GM23338 (cell line): ENCODE measurements around the gene PTCD3.

ENCODE experiments used
- CREB1 ChIP-seq: fragments of 250-450 bp; sonication (Bioruptor Pico); IDR thresholded peaks from 2 replicates; pipeline ENCODE4 v1.5.0; 2020; ENCODE audit warnings: low read depth, mild to moderate bottlenecking, moderate library complexity
- CTCF ChIP-seq, 2 experiments: fragments of 200-600 bp in 1 of 2; sonication (generic) in 1 of 2; conservative IDR thresholded peaks; 2 replicates each; pipeline versions ENCODE4 v1.5.1 to v1.6.1; 2016 to 2017; ENCODE audit warnings: antibody characterized with exemption in 2 of 2, low read depth in 2 of 2, mild to moderate bottlenecking in 2 of 2, moderate library complexity in 1 of 2
- ETS1 ChIP-seq: IDR thresholded peaks from 2 replicates; pipeline ENCODE4 v1.6.1; 2016; ENCODE audit warnings: antibody characterized with exemption
- EZH2 ChIP-seq: fragments of 200-600 bp; sonication (generic); IDR thresholded peaks from one replicate; pipeline ENCODE4 v1.8.0; 2017; ENCODE audit warnings: antibody characterized with exemption, mild to moderate bottlenecking, low read depth; ENCODE audit not compliant: unreplicated experiment
- EZH2phosphoT487 ChIP-seq: fragments of 200-600 bp; sonication (generic); IDR thresholded peaks from one replicate; pipeline ENCODE4 v1.8.1; 2018; ENCODE audit warnings: antibody characterized with exemption; ENCODE audit not compliant: unreplicated experiment
- JUNB ChIP-seq: IDR thresholded peaks from one replicate; pipeline ENCODE4 v1.6.1; 2016; ENCODE audit warnings: antibody characterized with exemption; ENCODE audit not compliant: unreplicated experiment
- POLR2AphosphoS5 ChIP-seq: IDR thresholded peaks from 2 replicates; pipeline ENCODE4 v1.6.1; 2016; ENCODE audit warnings: antibody characterized with exemption, low read depth
- REST ChIP-seq: IDR thresholded peaks from one replicate; pipeline ENCODE4 v1.6.1; 2018; ENCODE audit warnings: antibody characterized with exemption; ENCODE audit not compliant: unreplicated experiment
- STAT1 ChIP-seq: IDR thresholded peaks from one replicate; pipeline ENCODE4 v1.6.1; 2016; ENCODE audit warnings: antibody characterized with exemption; ENCODE audit not compliant: unreplicated experiment
- ZNF114 ChIP-seq: fragments of 250-450 bp; sonication (Bioruptor Pico); IDR thresholded peaks from 2 replicates; pipeline ENCODE4 v1.5.0; 2020; ENCODE audit warnings: mild to moderate bottlenecking, moderate library complexity
- ZNF331 ChIP-seq: fragments of 250-450 bp; sonication (Bioruptor Pico); IDR thresholded peaks from 2 replicates; pipeline ENCODE4 v1.5.0; 2020; ENCODE audit warnings: low read depth, mild to moderate bottlenecking, moderate library complexity

GRCh38 chr2:86150502-86150901 lies 44.5 kb downstream of the PTCD3 start:
- TF ChIP-seq CTCF (conservative IDR thresholded peaks at IDR 0.05; ENCODE audit: low read depth in 2 of 2) (no peak), ZNF114 (CRISPR knock-in tag) (no peak), EZH2phosphoT487 (no peak), ETS1 (no peak), POLR2AphosphoS5 (no peak), EZH2 (no peak), CREB1 (no peak), REST (no peak), STAT1 (no peak), JUNB (no peak), ZNF331 (CRISPR knock-in tag) (no peak)
